Spleen (tissue), 11 donors: Measurements from ENCODE around the gene TPD52L2. TPM values are rescaled to one million over a fixed set of nuclear protein-coding genes. Genes with fewer than 3 reads are reported as not detected.
A peak's percentile ranks its signal among the peaks of the same experiment; 100 is the strongest.

Source experiments
- DNase-seq: peaks from one replicate; pipeline ENCODE4 v3.0.0-alpha.2; 2020
- H3K27ac ChIP-seq, 8 donors: fragments of 200-600 bp; sonication (generic) in 7 of 8; 1 replicate in 4 of 8; 2 replicates in 4 of 8; pipeline versions ENCODE4 v1.5.0 to v1.8.0; 2016 to 2021; ENCODE audit warnings: inconsistent platforms in 4 of 8, mild to moderate bottlenecking in 4 of 8, moderate library complexity in 1 of 8
- H3K27me3 ChIP-seq, 7 donors: fragments of 200-600 bp; sonication (generic) in 6 of 7; replicated peaks in 1 of 7; 1 replicate in 4 of 7; 2 replicates in 3 of 7; pipeline versions ENCODE4 v1.5.0 to v1.8.0; 2016 to 2021; ENCODE audit warnings: inconsistent platforms in 3 of 7, mild to moderate bottlenecking in 1 of 7
- H3K36me3 ChIP-seq, 6 donors: fragments of 200-600 bp; sonication (generic) in 5 of 6; 1 replicate in 4 of 6; 2 replicates in 2 of 6; pipeline versions ENCODE4 v1.5.0 to v1.8.0; 2016 to 2021; ENCODE audit warnings: inconsistent platforms in 2 of 6
- H3K4me1 ChIP-seq, 6 donors: fragments of 200-600 bp; sonication (generic) in 5 of 6; 1 replicate in 3 of 6; 2 replicates in 3 of 6; pipeline versions ENCODE4 v1.5.0 to v1.8.0; 2016 to 2021; ENCODE audit warnings: inconsistent platforms in 3 of 6
- H3K4me3 ChIP-seq, 8 donors: fragments of 200-600 bp; sonication (generic) in 7 of 8; 1 replicate in 4 of 8; 2 replicates in 4 of 8; pipeline versions ENCODE4 v1.5.0 to v1.8.0; 2016 to 2021; ENCODE audit warnings: inconsistent platforms in 4 of 8, mild to moderate bottlenecking in 4 of 8, moderate library complexity in 2 of 8
- H3K9me3 ChIP-seq, 8 donors: fragments of 200-600 bp; sonication (generic) in 7 of 8; 1 replicate in 4 of 8; 2 replicates in 4 of 8; pipeline versions ENCODE4 v1.5.0 to v1.8.0; 2016 to 2021; ENCODE audit warnings: inconsistent platforms in 4 of 8
- POLR2A ChIP-seq, 3 donors: fragments of 450-650 bp; IDR thresholded peaks; one replicate each; pipeline ENCODE4 v1.5.1; 2017; ENCODE audit warnings: antibody characterized with exemption in 3 of 3, mild to moderate bottlenecking in 1 of 3
- POLR2AphosphoS5 ChIP-seq, 3 donors: sonication (generic); formaldehyde crosslinking; IDR thresholded peaks; one replicate each; pipeline ENCODE4 v1.5.1; 2017; ENCODE audit warnings: antibody characterized with exemption in 3 of 3
- WGBS, 5 donors: extraction: QIAGEN DNeasy Blood & Tissue Kit in 3 of 5; methylation state at CpG; one replicate each; pipeline versions ENCODE4 v1.1.5 to v1.1.7; 2013 to 2018; 5-methylcytosine and 5-hydroxymethylcytosine counted together
- intact Hi-C: fragments of 100-400 bp; cut with DNase I; formaldehyde crosslinking; loops from one replicate; pipeline ENCODE4 v1.15.0; 2023; ENCODE audit warnings: low total_unique reads
- polyA plus RNA-seq, 3 donors: library from polyadenylated mRNA; stranded (reverse); fragments of 200-250 nt; gene quantifications; one replicate each; pipeline ENCODE4 v1.2.1, GENCODE V29; 2013
- total RNA-seq, 7 donors: library from RNA; depleted of rRNA in 3 of 7; stranded (reverse); fragments of >200 nt in 3 of 7; fragmentation: NEBNext Ultra II Directional in 4 of 7; extraction: Animal tissue kit (Norgen Biotek cat#: 25700) in 4 of 7; gene quantifications; one replicate each; pipeline versions ENCODE4 v1.1.0 to v1.2.1, GENCODE V29; 2016 to 2021
- TF ChIP-seq, protein P1 (sequence below), 11 experiments: fragments of 200-600 bp in 7 of 11; fragments of 450-650 bp in 4 of 11; sonication (generic) in 4 of 11; IDR thresholded peaks in 8 of 11; conservative IDR thresholded peaks in 3 of 11; 1 replicate in 7 of 11; 2 replicates in 4 of 11; pipeline versions ENCODE4 v1.4.0 to v1.8.0; 2016 to 2021; ENCODE audit warnings: antibody characterized with exemption in 11 of 11, inconsistent platforms in 4 of 11, mild to moderate bottlenecking in 1 of 11
- donor health status: healthy with polysubstance abuse.
- donor health status: DM: no; HTN: no; CAD: no; lungs with moderate emphysema.
- donor health status: DM: no; HTN: no; CAD: no.
- donor health status: Bipolar disorder and iron deficiency.
- donor health status: healthy.
- donor health status: DM: no; HTN: no; CAD: no.
- donor health status: DM: yes; HTN: yes; CAD: no.

Gene TPD52L2
- total and polyA plus RNA-seq, 10 donors, result 60.2 to 102 (median 87.4) TPM

DNA sequence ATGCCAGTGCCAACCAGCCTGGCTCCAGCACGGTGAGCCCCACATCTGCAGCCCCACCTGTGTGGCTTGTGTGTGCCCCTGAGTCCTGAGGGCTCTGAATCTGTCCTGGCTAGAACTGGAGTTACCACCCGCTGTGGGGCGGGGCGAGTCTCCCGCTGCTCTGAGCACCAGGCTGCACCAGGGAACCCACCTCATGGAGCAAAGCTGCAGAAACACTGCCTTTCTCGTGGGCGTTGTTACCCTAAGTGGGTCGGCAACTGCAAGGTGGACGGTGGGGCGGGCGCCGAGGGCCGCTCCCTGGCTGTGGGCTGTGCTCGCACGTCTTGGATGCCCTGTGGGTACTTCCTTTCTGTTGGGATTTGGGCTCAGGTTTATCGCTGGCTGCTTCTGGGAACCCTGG, 21.3 kb upstream of the TPD52L2 start:
- peak; percentile 75 for DNase-seq
- intact Hi-C loops, result no loop called here
- H3K4me1 ChIP-seq, result peaks cover 18 to 72% (median 57%) of the 10 kb centered on the region in 6 donors
- peaks cover 0 to 70% (median 18%) of the 10 kb centered on the region in 7 donors for H3K27me3 ChIP-seq
- H3K36me3 ChIP-seq, result no peaks in the 10 kb centered on the region
- WGBS, 5 donors, result 6 to 26% (median 23%) methylated on average over 15 to 16 of the region's 16 CpGs
- peak overlapping the region in 6 of 8 donors; percentile 32 to 86 (median 78) for H3K27ac ChIP-seq
- no peak for TF ChIP-seq POLR2A (IDR thresholded peaks at IDR 0.05)
- TF ChIP-seq, protein P1, sequence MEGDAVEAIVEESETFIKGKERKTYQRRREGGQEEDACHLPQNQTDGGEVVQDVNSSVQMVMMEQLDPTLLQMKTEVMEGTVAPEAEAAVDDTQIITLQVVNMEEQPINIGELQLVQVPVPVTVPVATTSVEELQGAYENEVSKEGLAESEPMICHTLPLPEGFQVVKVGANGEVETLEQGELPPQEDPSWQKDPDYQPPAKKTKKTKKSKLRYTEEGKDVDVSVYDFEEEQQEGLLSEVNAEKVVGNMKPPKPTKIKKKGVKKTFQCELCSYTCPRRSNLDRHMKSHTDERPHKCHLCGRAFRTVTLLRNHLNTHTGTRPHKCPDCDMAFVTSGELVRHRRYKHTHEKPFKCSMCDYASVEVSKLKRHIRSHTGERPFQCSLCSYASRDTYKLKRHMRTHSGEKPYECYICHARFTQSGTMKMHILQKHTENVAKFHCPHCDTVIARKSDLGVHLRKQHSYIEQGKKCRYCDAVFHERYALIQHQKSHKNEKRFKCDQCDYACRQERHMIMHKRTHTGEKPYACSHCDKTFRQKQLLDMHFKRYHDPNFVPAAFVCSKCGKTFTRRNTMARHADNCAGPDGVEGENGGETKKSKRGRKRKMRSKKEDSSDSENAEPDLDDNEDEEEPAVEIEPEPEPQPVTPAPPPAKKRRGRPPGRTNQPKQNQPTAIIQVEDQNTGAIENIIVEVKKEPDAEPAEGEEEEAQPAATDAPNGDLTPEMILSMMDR (IDR thresholded peaks at IDR 0.05 in 8 of 11, conservative IDR thresholded peaks at IDR 0.05 in 3 of 11), result no peak
- no peak for TF ChIP-seq POLR2AphosphoS5 (IDR thresholded peaks at IDR 0.05)
- no peak overlapping the region for H3K4me3 ChIP-seq
- H3K9me3 ChIP-seq, result no peaks in the 10 kb centered on the region

DNA sequence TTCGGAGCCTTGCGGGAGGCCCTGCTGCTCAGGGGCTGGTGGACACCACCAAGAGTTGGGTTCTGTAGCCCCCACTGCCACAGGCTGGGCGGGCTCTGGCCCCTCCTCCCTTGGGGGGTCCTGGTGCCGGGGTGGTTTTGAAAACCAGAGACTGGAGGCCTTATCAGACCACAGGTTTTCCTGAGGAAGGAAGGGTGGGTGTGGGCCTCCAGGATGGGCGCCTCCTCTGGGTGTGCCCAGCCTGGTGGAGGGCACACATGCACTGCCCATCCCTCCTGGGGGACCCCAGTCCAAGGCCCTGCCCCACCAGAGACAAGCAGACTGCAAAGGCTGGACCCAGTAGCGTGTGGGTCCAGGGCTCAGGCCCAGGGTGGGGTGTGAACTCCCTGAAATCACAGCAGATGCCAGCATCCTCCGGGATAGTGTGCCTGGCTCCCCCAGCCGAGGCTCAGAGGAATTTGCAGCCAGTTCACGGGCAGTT, 20.5 kb upstream of the TPD52L2 start:
- DNase-seq, result peak; percentile 74
- intact Hi-C loops, result no loop called here
- WGBS, 5 donors, result 8 to 24% (median 16%) methylated on average over 7 to 9 of the region's 9 CpGs
- no peaks in the 10 kb centered on the region for H3K36me3 ChIP-seq
- H3K4me3 ChIP-seq, result no peak overlapping the region
- TF ChIP-seq POLR2AphosphoS5 (IDR thresholded peaks at IDR 0.05) (peak; percentile 49 to 73 (median 72)), POLR2A (IDR thresholded peaks at IDR 0.05) (no peak)
- peaks cover 0 to 74% (median 18%) of the 10 kb centered on the region in 7 donors for H3K27me3 ChIP-seq
- peaks cover 18 to 72% (median 57%) of the 10 kb centered on the region in 6 donors for H3K4me1 ChIP-seq
- no peaks in the 10 kb centered on the region for H3K9me3 ChIP-seq
- peak overlapping the region in 7 of 8 donors; percentile 32 to 86 (median 78) for H3K27ac ChIP-seq

DNA sequence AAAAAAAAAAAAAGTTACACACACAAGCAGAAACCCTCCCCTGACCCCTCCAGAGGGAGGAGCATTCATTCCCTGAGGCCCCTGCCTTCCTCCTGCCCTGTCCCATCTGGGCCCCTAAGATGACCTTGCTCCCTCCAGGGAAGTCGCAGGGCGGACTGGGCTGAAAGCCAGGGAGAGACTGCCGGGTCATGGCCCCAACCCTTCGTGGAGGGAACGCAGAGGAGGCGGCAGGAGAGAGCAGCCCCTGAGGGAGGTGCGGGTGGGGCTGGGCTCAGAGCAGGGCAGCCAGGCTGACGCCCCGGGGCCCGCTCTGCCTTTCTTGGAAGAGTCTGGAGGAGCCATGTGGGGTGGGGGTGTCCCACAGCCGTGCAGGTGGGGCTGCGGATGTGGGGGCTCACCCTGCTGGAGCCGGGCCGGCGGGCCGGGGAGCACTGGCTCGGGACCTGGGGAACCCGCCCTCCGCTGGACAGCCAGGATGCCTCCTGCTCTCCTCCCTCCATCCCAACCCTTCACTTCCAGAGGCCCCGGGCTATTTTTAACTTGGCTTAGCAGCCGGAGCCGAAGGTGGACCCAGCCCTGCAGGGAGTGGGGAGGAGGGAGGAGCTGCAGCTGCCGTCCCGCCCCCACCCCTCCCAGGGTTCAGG, 18.8 kb upstream of the TPD52L2 start:
- Histone ChIP-seq H3K27ac (peak overlapping the region; percentile 42 to 86 (median 78)), H3K27me3 (peaks cover 0 to 78% (median 18%) of the 10 kb centered on the region in 7 donors), H3K9me3 (no peaks in the 10 kb centered on the region), H3K36me3 (no peaks in the 10 kb centered on the region), H3K4me1 (peaks cover 18 to 79% (median 57%) of the 10 kb centered on the region in 6 donors), H3K4me3 (peak overlapping the region in 2 of 8 donors; percentile 14 to 39)
- intact Hi-C loops, result no loop called here
- WGBS, 5 donors, result 3 to 11% (median 3%) methylated on average over 10 to 24 of the region's 24 CpGs
- peak; percentile 85 for DNase-seq
- TF ChIP-seq POLR2AphosphoS5 (IDR thresholded peaks at IDR 0.05), result peak; percentile 74 to 83 (median 79)
- TF ChIP-seq, protein P1 (IDR thresholded peaks at IDR 0.05 in 8 of 11, conservative IDR thresholded peaks at IDR 0.05 in 3 of 11), result no peak

DNA sequence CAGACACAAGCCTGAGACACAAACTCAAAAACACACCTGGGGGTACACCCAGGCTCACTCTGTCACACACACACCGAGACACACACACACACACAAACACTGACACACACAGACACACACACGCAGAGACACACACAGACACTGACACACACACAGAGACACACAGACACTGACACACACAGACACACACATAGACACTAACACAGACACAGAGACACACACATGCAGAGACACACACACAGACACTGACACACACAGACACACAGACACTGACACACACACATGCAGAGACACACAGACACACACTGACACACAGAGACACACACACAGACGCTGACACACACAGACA, 18.2 kb upstream of the TPD52L2 start:
- TF ChIP-seq, protein P1 (IDR thresholded peaks at IDR 0.05 in 8 of 11, conservative IDR thresholded peaks at IDR 0.05 in 3 of 11), result no peak
- TF ChIP-seq POLR2AphosphoS5 (IDR thresholded peaks at IDR 0.05), result no peak
- no peak for TF ChIP-seq POLR2A (IDR thresholded peaks at IDR 0.05)

More for the DNA sequence above, 18.2 kb upstream of the TPD52L2 start:
- DNase-seq, result no peak
- intact Hi-C loops, result no loop called here
- Histone ChIP-seq H3K9me3 (no peaks in the 10 kb centered on the region), H3K4me3 (no peak overlapping the region), H3K4me1 (peaks cover 18 to 77% (median 55%) of the 10 kb centered on the region in 6 donors), H3K36me3 (no peaks in the 10 kb centered on the region), H3K27me3 (peaks cover 0 to 75% (median 18%) of the 10 kb centered on the region in 7 donors), H3K27ac (peak overlapping the region in 6 of 8 donors; percentile 69 to 86 (median 78))
- 31 to 63% (median 46%) methylated on average over 2 to 3 of the region's 3 CpGs for WGBS, 5 donors
